Measurements from ENCODE around the gene TRAPPC1. TPM values are rescaled to one million over a fixed set of nuclear protein-coding genes. Genes with fewer than 3 reads are reported as not detected.

The TRAPPC1 gene
- total and polyA plus RNA-seq, 2 of the 8 experiments (the other 6 are each of a cell fraction or from before 2014, with no cell fraction given): 114 to 170 TPM

DNA sequence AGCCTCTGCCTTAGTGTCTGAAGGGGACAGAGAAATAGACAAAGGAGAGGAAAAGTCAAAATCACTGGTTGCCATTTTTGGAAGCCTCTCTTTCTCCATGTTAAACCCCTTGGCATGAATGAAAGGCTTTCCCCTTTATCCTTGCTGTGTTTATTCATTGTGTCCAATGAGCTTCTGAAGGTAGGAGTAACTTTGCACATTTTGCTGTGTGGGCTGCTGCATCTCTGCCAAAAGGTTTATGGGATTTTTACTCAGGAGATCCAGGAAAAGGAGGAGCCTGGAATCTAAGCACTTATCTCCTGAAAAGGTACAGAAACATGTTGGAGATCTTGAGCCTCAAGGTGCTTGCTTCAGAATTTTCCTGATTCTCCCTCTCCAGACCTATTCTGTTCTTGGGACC is 4.1 kb upstream of the TRAPPC1 start:
- Histone ChIP-seq H3K56ac (replicated peaks; ENCODE audit: insufficient read length, low read depth, low read length) (no peak overlapping the region), H4K91ac (replicated peaks; ENCODE audit: insufficient read length, low read length) (no peak overlapping the region), H3K18ac (ENCODE audit: extremely low read depth, low read length) (no peak overlapping the region), H2BK5ac (ENCODE audit: low read depth, low read length) (no peak overlapping the region), H3K4ac (replicated peaks; ENCODE audit: insufficient read length, low read depth, low read length) (no peak overlapping the region), H4K20me1 (replicated peaks in 1 of 2; ENCODE audit: control insufficient read depth in 1 of 2, insufficient read depth in 2 of 2, low read length in 2 of 2) (peaks cover 0 to 1% of the 10 kb centered on the region in 2 experiments), H3K4me2 (ENCODE audit: insufficient read depth in 1 of 2, low read depth in 2 of 2, low read length in 2 of 2) (no peak overlapping the region), H3K4me1 (replicated peaks in 1 of 4; ENCODE audit: control insufficient read depth in 3 of 4, insufficient read depth in 4 of 4, low read length in 3 of 4) (peaks cover 0 to 3% (median under 1%) of the 10 kb centered on the region in 4 experiments; a peak in 3 of 7 replicates), H2BK120ac (replicated peaks; ENCODE audit: low read depth, low read length) (no peak overlapping the region), H3K27ac (ENCODE audit: low read depth, low read length) (no peak overlapping the region), H2BK15ac (ENCODE audit: low read length) (no peak overlapping the region), H3K36me3 (ENCODE audit: control insufficient read depth in 2 of 4, insufficient read depth in 4 of 4, low read length in 3 of 4) (peaks cover 8 to 40% (median 18%) of the 10 kb centered on the region in 4 experiments; a peak in 7 of 8 replicates), H3K27me3 (replicated peaks in 1 of 4; ENCODE audit: control insufficient read depth in 3 of 4, extremely low read depth in 1 of 4, insufficient read depth in 3 of 4, low read length in 3 of 4) (peaks cover 0 to 1% (median 0%) of the 10 kb centered on the region in 4 experiments; a peak in 1 of 7 replicates), H3K23ac (ENCODE audit: insufficient read length) (no peak overlapping the region), H3K9me3 (ENCODE audit: insufficient read depth in 2 of 2, low read depth in 1 of 2, low read length in 1 of 2) (no peaks in the 10 kb centered on the region), H2BK20ac (ENCODE audit: low read length) (no peak overlapping the region), H3K9ac (replicated peaks in 1 of 4; ENCODE audit: extremely low read depth in 1 of 4, low read depth in 3 of 4, low read length in 3 of 4) (no peak overlapping the region), H4K5ac (ENCODE audit: insufficient read length, low read depth, low read length) (no peak overlapping the region), H2AK5ac (ENCODE audit: low read depth, low read length) (no peak overlapping the region), H4K8ac (ENCODE audit: extremely low read depth, insufficient read depth, low read length) (no peak overlapping the region), H3K4me3 (ENCODE audit: extremely low read depth in 1 of 4, insufficient read depth in 2 of 4, low read depth in 3 of 4, low read length in 4 of 4) (no peak overlapping the region), H3K79me1 (ENCODE audit: low read depth, low read length) (no peaks in the 10 kb centered on the region), H2AFZ (ENCODE audit: low read length) (no peak overlapping the region), H2BK12ac (ENCODE audit: low read depth, low read length) (no peak overlapping the region), H3K14ac (ENCODE audit: insufficient read length) (no peak overlapping the region), H3K23me2 (ENCODE audit: low read depth, low read length) (peaks cover 11% of the 10 kb centered on the region), H3K79me2 (ENCODE audit: control insufficient read depth in 1 of 2, insufficient read depth in 2 of 2, low read length in 2 of 2) (0 out of 4 replicates have a peak, but pooled peaks cover 0 to 4% of the 10 kb centered on the region in 2 experiments)
- ChIA-PET POLR2A (ENCODE audit: partially characterized antibody) (no interaction called here), CTCF (ENCODE audit: partially characterized antibody) (interaction anchor here (0.8 to 5.7 kb wide), 5 partner anchors 35 to 121 kb away, joined by 3 to 33 read pairs (median 5); no protein-coding TSS in a partner anchor)
- no peak for DNase-seq (ENCODE audit: low read depth in 1 of 2, low spot score in 2 of 2)
- no peak for FAIRE-seq
- no peak for TF ChIP-seq GABPA (IDR thresholded peaks at IDR 0.05; ENCODE audit: borderline replicate concordance, insufficient read depth, low read length)
- TF ChIP-seq EP300 (IDR thresholded peaks at IDR 0.05; ENCODE audit: borderline replicate concordance in 1 of 2, low read depth in 2 of 2, low read length in 2 of 2): no peak
- no peak for TF ChIP-seq KDM4A (IDR thresholded peaks at IDR 0.05; ENCODE audit: low read depth, low read length, severe bottlenecking)
- TF ChIP-seq, protein P1, sequence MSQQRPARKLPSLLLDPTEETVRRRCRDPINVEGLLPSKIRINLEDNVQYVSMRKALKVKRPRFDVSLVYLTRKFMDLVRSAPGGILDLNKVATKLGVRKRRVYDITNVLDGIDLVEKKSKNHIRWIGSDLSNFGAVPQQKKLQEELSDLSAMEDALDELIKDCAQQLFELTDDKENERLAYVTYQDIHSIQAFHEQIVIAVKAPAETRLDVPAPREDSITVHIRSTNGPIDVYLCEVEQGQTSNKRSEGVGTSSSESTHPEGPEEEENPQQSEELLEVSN (IDR thresholded peaks at IDR 0.05): no peak
- TF ChIP-seq BRCA1 (IDR thresholded peaks at IDR 0.05; ENCODE audit: low read depth, low read length): no peak
- no peak for TF ChIP-seq SIX5 (IDR thresholded peaks at IDR 0.05; ENCODE audit: low read depth, low read length)
- TF ChIP-seq CBX8 (IDR thresholded peaks at IDR 0.05; ENCODE audit: borderline replicate concordance, low read depth, low read length): no peak
- TF ChIP-seq YY1 (IDR thresholded peaks at IDR 0.05; ENCODE audit: low read depth, low read length): no peak
